HUES64 (cell line): Measurements from ENCODE around the gene CPT1A. TPM values are rescaled to one million over a fixed set of nuclear protein-coding genes. Genes with fewer than 3 reads are reported as not detected.
A peak's percentile ranks its signal among the peaks of the same experiment; 100 is the strongest.
"Not testable (repeated sequence)": the region's sequence is repeated elsewhere in the genome, so short reads cannot be mapped to it uniquely, and the experiment has no call there.

Experiments
- H3K27ac ChIP-seq: 2 replicates; pipeline ENCODE4 v1.7.0; 2013; ENCODE audit warnings: low read depth, low read length, inconsistent platforms
- H3K27me3 ChIP-seq: 2 replicates; pipeline ENCODE4 v1.6.1; 2013; ENCODE audit warnings: mild to moderate bottlenecking, low read length; ENCODE audit not compliant: insufficient read depth
- H3K36me3 ChIP-seq: 2 replicates; pipeline ENCODE4 v1.6.1; 2013; ENCODE audit warnings: mild to moderate bottlenecking, low read length; ENCODE audit not compliant: insufficient read depth
- H3K4me1 ChIP-seq: 2 replicates; pipeline ENCODE4 v1.6.1; 2013; ENCODE audit warnings: mild to moderate bottlenecking, low read length, moderate library complexity; ENCODE audit not compliant: insufficient read depth
- H3K4me3 ChIP-seq: 2 replicates; pipeline ENCODE4 v1.5.1; 2013; ENCODE audit warnings: mild to moderate bottlenecking, low read length, moderate library complexity
- H3K9ac ChIP-seq: 2 replicates; pipeline ENCODE4 v1.6.1; 2013; ENCODE audit warnings: mild to moderate bottlenecking, low read depth, low read length
- H3K9me3 ChIP-seq: 2 replicates; pipeline ENCODE4 v1.6.1; 2013; ENCODE audit warnings: low read depth, low read length; ENCODE audit not compliant: insufficient read depth
- WGBS: fragments of 150-250, 120-280 bp; methylation state at CpG from one replicate; pipeline ENCODE4 v1.1.7; 2013; ENCODE audit warnings: missing lambda C conversion rate; 5-methylcytosine and 5-hydroxymethylcytosine counted together
- polyA plus RNA-seq, 2 experiments: library from polyadenylated mRNA; stranded (reverse); fragments of 50-300 nt; gene quantifications; one replicate each; pipeline ENCODE4 v1.2.3, GENCODE V29; 2013

Gene CPT1A
- 5.2 TPM for polyA plus RNA-seq (2013, experiment 1 of 2)
- polyA plus RNA-seq (2013, experiment 2 of 2): 6.1 TPM

- Histone ChIP-seq H3K27me3 (peaks cover 73% of the 10 kb centered on the region), H3K9me3 (no peaks in the 10 kb centered on the region), H3K4me3 (peak within 1 kb of the TSS; percentile 56), H3K27ac (peak within 1 kb of the TSS; percentile 8; the same call in 1 of the 2 replicates), H3K9ac (no peak within 1 kb of the TSS), H3K4me1 (peaks cover 13% of the 10 kb centered on the region), H3K36me3 (no peaks in the 10 kb centered on the region)
- 7% methylated on average over 82 of the region's 82 CpGs for WGBS
Observed at GRCh38 chr11:68841718-68842426, at the start of gene CPT1A. Gene CPT1A, minus strand, starts transcription at chr11:68841916. Its CDS starts 26,442 bp downstream, at chr11:68815474.

- Histone ChIP-seq H3K27ac (no peak overlapping the region), H3K4me3 (no peak overlapping the region), H3K9ac (no peak overlapping the region), H3K36me3 (peaks cover 49% of the 10 kb centered on the region), H3K9me3 (no peaks in the 10 kb centered on the region), H3K4me1 (no peaks in the 10 kb centered on the region), H3K27me3 (no peaks in the 10 kb centered on the region)
- 93% methylated on average over 17 of the region's 17 CpGs for WGBS
Observed at GRCh38 chr11:68890490-68891231, 48.9 kb upstream of the CPT1A start.

- H3K4me1 ChIP-seq: no peaks in the 10 kb centered on the region
Observed at GRCh38 chr11:68889948-68890446, 48.3 kb upstream of the CPT1A start.

GRCh38 chr11:68884827-68885226 lies 43.1 kb upstream of the CPT1A start:
- not testable (repeated sequence) for H3K9me3 ChIP-seq, H3K27ac ChIP-seq, H3K4me1 ChIP-seq, H3K36me3 ChIP-seq, H3K27me3 ChIP-seq, H3K9ac ChIP-seq, H3K4me3 ChIP-seq
- 94% methylated on average over 15 of the region's 15 CpGs for WGBS

More at GRCh38 chr11:68889948-68890446, 48.3 kb upstream of the CPT1A start:
- H3K27ac ChIP-seq: no peak overlapping the region
- H3K4me3 ChIP-seq: no peak overlapping the region
- H3K9me3 ChIP-seq: no peaks in the 10 kb centered on the region
- H3K9ac ChIP-seq: no peak overlapping the region
- no peaks in the 10 kb centered on the region for H3K27me3 ChIP-seq
- WGBS: 65% methylated on average over 18 of the region's 18 CpGs
- peaks cover 43% of the 10 kb centered on the region for H3K36me3 ChIP-seq

GRCh38 chr11:68882391-68882790 lies 40.7 kb upstream of the CPT1A start:
- 87% methylated on average over 12 of the region's 13 CpGs for WGBS
- Histone ChIP-seq H3K9ac (no peak overlapping the region), H3K36me3 (peaks cover 2% of the 10 kb centered on the region; the same call in 1 of the 2 replicates)

GRCh38 chr11:68881320-68881719 lies 39.6 kb upstream of the CPT1A start:
- Histone ChIP-seq H3K36me3 (peaks cover 2% of the 10 kb centered on the region; the same call in 1 of the 2 replicates), H3K9ac (no peak overlapping the region), H3K27ac (no peak overlapping the region), H3K4me1 (no peaks in the 10 kb centered on the region), H3K27me3 (no peaks in the 10 kb centered on the region), H3K9me3 (no peaks in the 10 kb centered on the region), H3K4me3 (no peak overlapping the region)
- 94% methylated on average over 2 of the region's 2 CpGs for WGBS

More at GRCh38 chr11:68882391-68882790, 40.7 kb upstream of the CPT1A start:
- no peak overlapping the region for H3K27ac ChIP-seq
- H3K27me3 ChIP-seq: no peaks in the 10 kb centered on the region
- no peaks in the 10 kb centered on the region for H3K4me1 ChIP-seq
- H3K9me3 ChIP-seq: no peaks in the 10 kb centered on the region
- H3K4me3 ChIP-seq: no peak overlapping the region

GRCh38 chr11:68880851-68881250 lies 39.1 kb upstream of the CPT1A start:
- Histone ChIP-seq H3K9ac (no peak overlapping the region), H3K4me3 (no peak overlapping the region), H3K36me3 (peaks cover 2% of the 10 kb centered on the region; the same call in 1 of the 2 replicates), H3K27me3 (no peaks in the 10 kb centered on the region), H3K9me3 (no peaks in the 10 kb centered on the region), H3K27ac (no peak overlapping the region), H3K4me1 (no peaks in the 10 kb centered on the region)
- 90% methylated on average over 5 of the region's 5 CpGs for WGBS

GRCh38 chr11:68878022-68878421 lies 36.3 kb upstream of the CPT1A start:
- peaks cover 2% of the 10 kb centered on the region; the same call in 1 of the 2 replicates for H3K36me3 ChIP-seq
- no peaks in the 10 kb centered on the region for H3K27me3 ChIP-seq
- no peaks in the 10 kb centered on the region for H3K9me3 ChIP-seq
- WGBS: 89% methylated on average over 7 of the region's 7 CpGs
- H3K4me1 ChIP-seq: no peaks in the 10 kb centered on the region
- no peak overlapping the region for H3K27ac ChIP-seq
- no peak overlapping the region for H3K9ac ChIP-seq
- H3K4me3 ChIP-seq: no peak overlapping the region

- Histone ChIP-seq H3K27me3 (no peaks in the 10 kb centered on the region), H3K9ac (no peak overlapping the region), H3K36me3 (no peaks in the 10 kb centered on the region), H3K27ac (no peak overlapping the region), H3K9me3 (no peaks in the 10 kb centered on the region), H3K4me3 (no peak overlapping the region), H3K4me1 (no peaks in the 10 kb centered on the region; the same call in 1 of the 2 replicates)
- 89% methylated on average over 12 of the region's 12 CpGs for WGBS
Observed at GRCh38 chr11:68872216-68873003, 30.7 kb upstream of the CPT1A start.

GRCh38 chr11:68870470-68870869 lies 28.8 kb upstream of the CPT1A start:
- Histone ChIP-seq H3K36me3 (no peaks in the 10 kb centered on the region), H3K4me1 (no peaks in the 10 kb centered on the region; the same call in 1 of the 2 replicates), H3K4me3 (no peak overlapping the region; the same call in 1 of the 2 replicates), H3K9ac (no peak overlapping the region), H3K27me3 (no peaks in the 10 kb centered on the region), H3K27ac (no peak overlapping the region), H3K9me3 (no peaks in the 10 kb centered on the region)
- 69% methylated on average over 9 of the region's 9 CpGs for WGBS
